Karpas-422 (cell line): ENCODE results near the gene RPL29. TPM values are rescaled to one million over a fixed set of nuclear protein-coding genes. Genes with fewer than 3 reads are reported as not detected.
A peak's percentile ranks its signal among the peaks of the same experiment; 100 is the strongest.

Source experiments
- DNase-seq: peaks from one replicate; pipeline ENCODE4 v3.0.0-alpha.2; 2015
- H2AFZ ChIP-seq: fragments of 200-600 bp; sonication (generic); 2 replicates; pipeline ENCODE4 v1.6.1; 2014; ENCODE audit warnings: antibody characterized with exemption, low read length, mixed read lengths
- H3K27ac ChIP-seq: fragments of 200-600 bp; sonication (generic); 2 replicates; pipeline ENCODE4 v1.5.1; 2014; ENCODE audit warnings: mild to moderate bottlenecking, low read length, moderate library complexity
- H3K27me3 ChIP-seq: fragments of 200-600 bp; sonication (generic); 2 replicates; pipeline ENCODE4 v1.6.1; 2014; ENCODE audit warnings: low read length, mixed read lengths
- H3K36me3 ChIP-seq: fragments of 200-600 bp; sonication (generic); 2 replicates; pipeline ENCODE4 v1.6.1; 2014; ENCODE audit warnings: low read length, mixed read lengths; ENCODE audit not compliant: insufficient read depth
- H3K4me1 ChIP-seq: fragments of 200-600 bp; sonication (generic); 2 replicates; pipeline ENCODE4 v1.6.1; 2014; ENCODE audit warnings: mild to moderate bottlenecking, low read length, mixed read lengths
- H3K4me2 ChIP-seq: fragments of 200-600 bp; sonication (generic); 2 replicates; pipeline ENCODE4 v1.6.1; 2014; ENCODE audit warnings: low read length, low read depth, mild to moderate bottlenecking; ENCODE audit not compliant: poor library complexity, severe bottlenecking
- H3K4me3 ChIP-seq: fragments of 200-600 bp; sonication (generic); 2 replicates; pipeline ENCODE4 v1.5.1; 2014; ENCODE audit warnings: mild to moderate bottlenecking, antibody characterized with exemption, low read length, mixed read lengths
- H3K79me2 ChIP-seq: fragments of 200-600 bp; sonication (generic); 2 replicates; pipeline ENCODE4 v1.6.1; 2014; ENCODE audit warnings: mild to moderate bottlenecking, low read length, mixed read lengths
- H3K9ac ChIP-seq: fragments of 200-600 bp; sonication (generic); 2 replicates; pipeline ENCODE4 v1.6.0; 2014; ENCODE audit warnings: low read length
- H3K9me2 ChIP-seq: fragments of 200-600 bp; sonication (generic), shearing (Covaris generic); replicated peaks from 2 replicates; pipeline ENCODE4 v1.6.0; 2014; ENCODE audit warnings: mild to moderate bottlenecking, low read length, moderate library complexity; ENCODE audit not compliant: insufficient read depth
- H3K9me3 ChIP-seq: fragments of 300-700, 200-600 bp; sonication (generic); 2 replicates; pipeline ENCODE4 v1.6.1; 2014; ENCODE audit warnings: low read length, mixed read lengths
- H4K20me1 ChIP-seq: fragments of 200-600 bp; sonication (generic); 2 replicates; pipeline ENCODE4 v1.6.1; 2014; ENCODE audit warnings: mild to moderate bottlenecking, antibody characterized with exemption, low read length, low read depth; ENCODE audit not compliant: insufficient read depth
- total RNA-seq: library from RNA; depleted of rRNA; stranded (reverse); fragments of >200 nt; shearing (Covaris generic); gene quantifications from 2 replicates; pipeline ENCODE4 v1.2.3, GENCODE V29; 2014; ENCODE audit warnings: low replicate concordance

RPL29 gene
- total RNA-seq, 1 experiment from 2014 or later: 2,656 TPM

DNA sequence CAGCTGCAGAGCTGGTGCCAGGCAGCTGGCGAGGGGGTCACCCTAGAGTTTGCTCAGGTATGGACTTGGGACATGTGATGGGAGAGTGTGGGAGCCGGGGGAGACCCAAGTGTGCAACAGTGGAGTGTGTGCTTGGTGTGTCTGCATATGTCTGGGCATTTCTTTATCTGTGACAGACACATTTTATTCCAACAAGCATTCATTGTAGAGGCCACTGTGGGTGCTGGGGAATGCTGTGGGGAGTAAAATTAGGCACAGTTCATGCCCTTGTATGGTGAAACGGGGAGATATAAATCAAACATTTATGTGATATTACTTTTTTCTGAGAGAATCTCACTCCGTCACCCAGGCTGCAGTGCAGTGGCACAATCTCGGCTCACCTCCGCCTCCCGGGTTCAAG lies 8.1 kb downstream of the RPL29 start:
- Histone ChIP-seq H3K9me3 (no peaks in the 10 kb centered on the region), H3K4me3 (no peak overlapping the region), H3K79me2 (peaks cover 11% of the 10 kb centered on the region; the same call in 1 of the 2 replicates), H3K4me2 (no peak overlapping the region), H3K36me3 (0 out of 2 replicates have a peak, but pooled peaks cover under 1% of the 10 kb centered on the region), H2AFZ (no peak overlapping the region), H3K27ac (no peak overlapping the region), H3K9ac (no peak overlapping the region), H3K27me3 (no peaks in the 10 kb centered on the region), H3K9me2 (no peaks in the 10 kb centered on the region), H4K20me1 (no peaks in the 10 kb centered on the region), H3K4me1 (peaks cover 22% of the 10 kb centered on the region)
- DNase-seq: no peak

DNA sequence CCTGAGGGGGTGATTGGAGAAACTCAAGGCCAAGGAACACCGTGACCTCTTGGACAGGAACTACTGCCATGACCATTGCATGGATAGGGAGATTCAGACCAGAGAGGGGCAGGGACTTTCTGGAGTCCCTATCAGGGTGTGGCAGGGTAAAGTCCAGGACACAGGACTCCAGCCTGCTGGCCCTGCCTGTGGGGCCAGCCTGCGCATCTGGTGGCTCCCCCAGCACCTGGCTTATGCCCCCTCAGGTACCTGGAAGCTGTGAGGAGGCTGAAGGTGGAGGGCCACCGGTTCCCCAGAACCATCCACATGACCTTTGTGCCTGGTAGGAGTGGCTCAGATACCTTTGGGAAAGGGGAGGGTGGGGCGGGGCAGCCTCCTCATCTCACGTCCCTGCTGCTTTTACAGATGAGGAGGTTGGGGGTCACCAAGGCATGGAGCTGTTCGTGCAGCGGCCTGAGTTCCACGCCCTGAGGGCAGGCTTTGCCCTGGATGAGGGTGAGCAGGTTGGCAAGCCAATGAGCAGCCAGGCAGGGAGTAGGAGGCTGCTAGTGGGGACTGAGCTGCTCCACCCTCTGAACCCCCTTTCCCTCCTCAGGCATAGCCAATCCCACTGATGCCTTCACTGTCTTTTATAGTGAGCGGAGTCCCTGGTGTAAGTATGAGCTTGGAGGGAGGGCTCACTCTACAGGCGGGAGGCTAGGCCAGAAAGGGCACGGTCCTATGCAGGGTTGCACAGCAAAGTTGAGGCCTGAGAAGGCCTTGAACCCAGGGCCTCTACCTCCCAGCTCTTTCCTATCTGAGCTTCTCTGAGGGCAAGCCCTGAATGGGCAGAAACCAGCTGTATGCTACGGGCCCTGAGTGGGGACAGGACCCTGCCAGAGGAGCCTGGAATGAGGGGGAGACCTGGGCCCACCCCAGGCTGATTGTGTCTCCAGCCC lies 9.4 kb downstream of the RPL29 start:
- Histone ChIP-seq H3K27ac (no peak overlapping the region), H3K4me3 (no peak overlapping the region), H3K9ac (no peak overlapping the region), H3K79me2 (peaks cover 18% of the 10 kb centered on the region), H3K9me3 (no peaks in the 10 kb centered on the region), H3K27me3 (no peaks in the 10 kb centered on the region), H3K4me1 (peaks cover 30% of the 10 kb centered on the region), H2AFZ (no peak overlapping the region), H4K20me1 (no peaks in the 10 kb centered on the region), H3K4me2 (no peak overlapping the region), H3K36me3 (no peaks in the 10 kb centered on the region), H3K9me2 (no peaks in the 10 kb centered on the region)
- DNase-seq: no peak

DNA sequence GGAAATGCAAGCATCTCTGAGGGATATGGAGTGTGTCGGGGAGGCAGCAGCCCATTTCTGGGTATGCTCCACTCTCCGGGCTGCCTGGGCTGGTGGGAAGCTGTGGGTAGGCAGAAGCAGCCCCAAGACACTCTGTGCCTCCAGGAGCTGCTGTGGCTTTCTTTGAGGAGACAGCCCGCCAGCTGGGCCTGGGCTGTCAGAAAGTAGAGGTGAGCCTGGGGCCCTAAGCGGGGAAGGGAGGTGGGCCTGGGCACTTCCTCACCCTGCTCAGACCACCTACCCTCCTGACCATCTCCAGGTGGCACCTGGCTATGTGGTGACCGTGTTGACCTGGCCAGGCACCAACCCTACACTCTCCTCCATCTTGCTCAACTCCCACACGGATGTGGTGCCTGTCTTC lies 10.6 kb downstream of the RPL29 start:
- Histone ChIP-seq H3K9me2 (no peaks in the 10 kb centered on the region), H3K27ac (no peak overlapping the region), H2AFZ (no peak overlapping the region), H3K4me1 (peaks cover 35% of the 10 kb centered on the region), H4K20me1 (no peaks in the 10 kb centered on the region), H3K36me3 (no peaks in the 10 kb centered on the region), H3K4me2 (peak overlapping the region; percentile 22), H3K4me3 (no peak overlapping the region), H3K79me2 (peaks cover 30% of the 10 kb centered on the region), H3K9me3 (no peaks in the 10 kb centered on the region), H3K27me3 (no peaks in the 10 kb centered on the region), H3K9ac (peak overlapping the region; percentile 37)
- no peak for DNase-seq

DNA sequence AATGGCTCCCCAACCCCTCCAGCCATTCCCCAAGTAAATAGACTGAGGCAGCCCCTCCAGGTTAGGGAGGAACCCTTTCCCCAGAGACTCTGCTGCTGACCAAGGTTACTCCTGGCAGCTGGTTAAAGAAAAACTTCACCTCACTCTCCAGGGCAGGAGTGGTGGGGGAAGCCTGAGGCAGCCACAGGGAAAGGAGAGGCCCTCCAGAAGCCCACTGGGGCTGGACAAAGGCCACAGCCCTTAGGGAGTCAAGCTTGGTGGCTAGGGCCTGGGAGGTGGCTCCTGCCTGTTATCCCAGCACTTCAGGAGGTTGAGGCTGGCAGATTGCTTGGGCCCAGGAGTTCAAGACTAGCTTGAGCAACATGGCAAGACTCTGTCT lies 11.4 kb downstream of the RPL29 start:
- Histone ChIP-seq H3K36me3 (no peaks in the 10 kb centered on the region), H3K9me3 (no peaks in the 10 kb centered on the region), H3K4me2 (peak overlapping the region; percentile 92), H3K27ac (peak overlapping the region; percentile 85), H3K9ac (peak overlapping the region; percentile 82), H3K79me2 (peaks cover 30% of the 10 kb centered on the region), H3K9me2 (no peaks in the 10 kb centered on the region), H4K20me1 (no peaks in the 10 kb centered on the region), H2AFZ (no peak overlapping the region), H3K27me3 (no peaks in the 10 kb centered on the region), H3K4me1 (peaks cover 35% of the 10 kb centered on the region), H3K4me3 (peak overlapping the region; percentile 83)
- DNase-seq: no peak

DNA sequence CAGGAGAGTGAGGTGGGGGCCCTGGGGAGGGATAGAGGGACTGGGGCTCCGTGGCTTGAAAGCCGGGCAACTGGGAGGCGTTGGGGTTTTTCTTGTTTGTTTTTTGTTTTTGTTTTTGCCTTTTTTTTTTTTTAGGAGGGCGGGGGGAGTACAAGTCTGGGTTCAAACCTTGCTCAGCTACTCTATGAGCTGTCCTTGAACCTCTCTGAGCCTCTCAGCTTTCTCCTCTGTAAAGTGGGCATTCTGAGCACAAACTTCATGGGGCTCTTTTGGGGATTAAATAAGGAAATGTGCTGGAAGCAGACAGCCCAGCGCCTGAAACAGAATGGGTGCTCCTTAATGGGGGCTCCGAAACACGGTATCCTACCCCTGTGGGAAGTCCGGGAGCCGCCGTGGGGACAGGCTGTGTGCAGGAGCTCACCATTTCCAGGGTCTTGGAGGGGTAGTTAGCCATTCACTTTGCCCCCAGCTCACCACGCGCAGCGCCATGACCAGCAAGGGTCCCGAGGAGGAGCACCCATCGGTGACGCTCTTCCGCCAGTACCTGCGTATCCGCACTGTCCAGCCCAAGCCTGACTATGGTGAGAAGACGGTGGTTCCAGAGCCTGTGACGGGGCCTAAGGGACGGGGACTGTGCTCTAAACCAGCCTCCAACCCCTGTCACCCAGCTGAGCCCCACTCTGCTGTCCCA lies 12.0 kb downstream of the RPL29 start:
- Histone ChIP-seq H3K27me3 (no peaks in the 10 kb centered on the region), H4K20me1 (no peaks in the 10 kb centered on the region), H3K36me3 (no peaks in the 10 kb centered on the region), H3K4me3 (peak overlapping the region; percentile 83), H3K9ac (peak overlapping the region; percentile 82), H3K27ac (peak overlapping the region; percentile 85), H3K9me3 (no peaks in the 10 kb centered on the region), H3K79me2 (peaks cover 30% of the 10 kb centered on the region), H2AFZ (peak overlapping the region; percentile 63; the same call in 1 of the 2 replicates), H3K4me2 (peak overlapping the region; percentile 92), H3K9me2 (no peaks in the 10 kb centered on the region), H3K4me1 (peaks cover 35% of the 10 kb centered on the region)
- no peak for DNase-seq

DNA sequence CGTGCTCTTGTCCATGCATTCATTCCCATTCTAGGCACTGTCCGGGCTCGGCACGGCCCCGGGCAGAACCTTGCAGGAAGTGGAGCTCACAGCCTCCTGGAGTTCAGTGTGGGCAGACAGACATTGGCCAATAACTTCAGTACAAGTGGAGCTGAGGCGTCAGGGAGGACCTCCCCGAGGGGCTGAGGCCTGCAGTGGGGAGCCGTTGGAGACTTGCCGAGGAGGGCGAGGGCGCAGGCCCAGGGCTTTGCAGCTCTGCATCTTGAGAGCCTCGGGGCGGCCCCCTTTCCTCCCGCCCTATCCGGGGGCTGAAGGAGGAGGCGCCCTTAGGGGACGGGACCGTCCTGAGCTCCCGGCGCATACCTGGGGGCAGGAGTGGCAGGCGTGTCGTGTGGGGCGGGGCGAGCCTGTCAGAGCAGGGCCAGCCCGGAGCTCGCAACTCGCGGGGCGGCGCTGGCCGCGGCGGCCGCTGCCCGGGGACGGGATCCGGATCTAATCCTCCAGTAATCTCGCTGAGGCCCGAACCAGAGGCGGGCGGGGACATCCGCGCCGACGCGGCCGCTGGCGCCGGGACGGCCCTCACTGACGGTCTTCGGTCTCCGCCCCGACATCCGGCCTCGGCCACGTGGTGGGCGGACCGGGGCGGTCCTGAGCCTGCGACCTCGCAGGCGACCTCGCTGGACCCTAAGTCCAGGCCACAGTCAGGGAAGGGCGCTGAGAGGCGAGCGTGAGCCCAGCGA lies 12.7 kb downstream of the RPL29 start, which contains the start of gene ACY1:
TSS of gene ACY1 (plus strand) at position 698 of the 740 bp plus-strand sequence. CDS start 530 bp downstream, outside the sequence.
- H3K9me2 ChIP-seq: no peaks in the 10 kb centered on the region
- peak within 1 kb of the TSS; percentile 85 for H3K27ac ChIP-seq
- no peaks in the 10 kb centered on the region for H4K20me1 ChIP-seq
- peak within 1 kb of the TSS; percentile 63; the same call in 1 of the 2 replicates for H2AFZ ChIP-seq
- peaks cover 35% of the 10 kb centered on the region for H3K4me1 ChIP-seq
- peak within 1 kb of the TSS; percentile 82 for H3K9ac ChIP-seq
- H3K36me3 ChIP-seq: no peaks in the 10 kb centered on the region
- peak within 1 kb of the TSS; percentile 92 for H3K4me2 ChIP-seq
- H3K9me3 ChIP-seq: no peaks in the 10 kb centered on the region
- no peaks in the 10 kb centered on the region for H3K27me3 ChIP-seq
- peak within 1 kb of the TSS; percentile 83 for H3K4me3 ChIP-seq
- H3K79me2 ChIP-seq: peaks cover 30% of the 10 kb centered on the region
- DNase-seq: peak; percentile 93

DNA sequence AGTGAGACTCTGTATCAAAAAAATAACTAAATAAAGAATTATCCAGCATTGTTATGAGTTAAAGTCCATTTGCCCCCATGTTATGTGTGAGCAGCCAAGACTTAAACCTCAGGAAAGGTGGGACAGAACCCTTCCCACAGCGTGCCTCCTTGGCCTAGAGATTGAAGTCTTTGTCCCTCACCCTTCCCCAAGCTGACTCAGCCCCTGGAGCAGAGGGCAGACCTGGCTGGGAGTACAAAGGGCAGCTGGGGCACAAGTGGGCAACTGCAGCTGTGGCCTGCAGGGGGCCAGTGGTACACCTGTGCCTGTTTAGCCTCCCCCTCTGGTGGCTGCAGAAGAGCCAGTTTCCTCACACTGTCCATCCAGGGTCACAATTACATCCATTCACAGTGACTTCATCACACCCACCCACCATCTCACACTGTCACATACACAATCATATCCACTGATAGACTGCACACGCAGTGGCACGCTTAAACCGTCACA lies 13.3 kb downstream of the RPL29 start:
- H3K9me3 ChIP-seq: no peaks in the 10 kb centered on the region
- peaks cover 35% of the 10 kb centered on the region for H3K79me2 ChIP-seq
- H3K4me2 ChIP-seq: peak overlapping the region; percentile 92
- peak overlapping the region; percentile 85 for H3K27ac ChIP-seq
- no peaks in the 10 kb centered on the region for H3K36me3 ChIP-seq
- H3K4me3 ChIP-seq: peak overlapping the region; percentile 83
- H4K20me1 ChIP-seq: no peaks in the 10 kb centered on the region
- H3K4me1 ChIP-seq: peaks cover 35% of the 10 kb centered on the region
- no peaks in the 10 kb centered on the region for H3K9me2 ChIP-seq
- peak overlapping the region; percentile 82 for H3K9ac ChIP-seq
- H2AFZ ChIP-seq: peak overlapping the region; percentile 1; the same call in 1 of the 2 replicates
- DNase-seq: peak; percentile 79
- no peaks in the 10 kb centered on the region for H3K27me3 ChIP-seq
